GM12878 (cell line): ENCODE measurements around the gene SLC10A2. TPM values are rescaled to one million over a fixed set of nuclear protein-coding genes. Genes with fewer than 3 reads are reported as not detected.

Experiments
- ATAC-seq: fragments of 200-7000 bp; cut with Tn5 transposase; 3 replicates; pipeline ENCODE4 v1.9.1; 2020; ENCODE audit warnings: mild to moderate bottlenecking, moderate library complexity
- BruUV-seq: library from RNA; stranded (reverse); fragments of 400-500 nt; replicated peaks from 2 replicates; lab custom pipeline; 2021; lab: Mats Ljungman, UMichigan
- CTCF ChIA-PET: fragments of 300-600 bp; sonication (Branson Sonifier 250); formaldehyde crosslinking; extraction: SDS; loops from one replicate; lab custom pipeline; 2021; ENCODE audit warnings: inconsistent platforms; lab: Yijun Ruan, JAX
- POLR2A ChIA-PET: fragments of 350-600 bp; formaldehyde crosslinking; extraction: SDS; loops from one replicate; lab custom pipeline; 2021; ENCODE audit warnings: inconsistent platforms; lab: Charles Lee
- RAD21 ChIA-PET: fragments of 300-600 bp; sonication (Branson Sonifier 250); formaldehyde crosslinking; loops from one replicate; lab custom pipeline; 2023; ENCODE audit warnings: antibody characterized with exemption; ENCODE audit not compliant: unreplicated experiment; lab: Charles Lee
- SMC1A ChIA-PET: fragments of 300-600 bp; sonication (Branson Sonifier 250); formaldehyde crosslinking; loops from one replicate; lab custom pipeline; 2023; ENCODE audit not compliant: unreplicated experiment, uncharacterized antibody; lab: Charles Lee
- DNase-seq: peaks from one replicate; pipeline ENCODE4 v3.0.0-alpha.2; 2011; ENCODE audit warnings: low read depth, low spot score
- FAIRE-seq: peaks from 3 replicates; lab custom pipeline; 2011; peaks lifted over from hg19 to GRCh38; lab: Jason Lieb, UNC
- H2AFZ ChIP-seq: 2 replicates; pipeline ENCODE4 v1.6.0; 2011; ENCODE audit warnings: low read depth, low read length, control low read depth; ENCODE audit not compliant: control insufficient read depth
- H3K27ac ChIP-seq: 2 replicates; pipeline ENCODE4 v1.5.1; 2011; ENCODE audit warnings: control low read depth; ENCODE audit not compliant: control insufficient read depth, insufficient read depth
- H3K27me3 ChIP-seq, 2 experiments: replicated peaks in 1 of 2; 2 replicates each; pipeline versions ENCODE4 v1.6.0 to v1.6.1; 2011; ENCODE audit warnings: low read length in 1 of 2; ENCODE audit not compliant: control insufficient read depth in 2 of 2, insufficient read depth in 2 of 2
- H3K36me3 ChIP-seq, 2 experiments: 2 replicates each; pipeline ENCODE4 v1.5.1; 2011; ENCODE audit warnings: low read length in 1 of 2; ENCODE audit not compliant: control insufficient read depth in 2 of 2, insufficient read depth in 2 of 2
- H3K4me1 ChIP-seq: 2 replicates; pipeline ENCODE4 v1.6.1; 2011; ENCODE audit warnings: mild to moderate bottlenecking, low read length, moderate library complexity, mixed read lengths; ENCODE audit not compliant: control insufficient read depth, insufficient read depth
- H3K4me2 ChIP-seq: 2 replicates; pipeline ENCODE4 v1.6.0; 2011; ENCODE audit warnings: control low read depth; ENCODE audit not compliant: control insufficient read depth, insufficient read depth
- H3K4me3 ChIP-seq: fragments of 200-600 bp; sonication (generic); 2 replicates; pipeline ENCODE4 v1.5.1; 2016
- H3K79me2 ChIP-seq: 2 replicates; pipeline ENCODE4 v1.6.0; 2011; ENCODE audit warnings: low read length; ENCODE audit not compliant: control insufficient read depth, insufficient read depth
- H3K9ac ChIP-seq: 2 replicates; pipeline ENCODE4 v1.8.0; 2011; ENCODE audit warnings: low read length, control low read depth, mixed read lengths; ENCODE audit not compliant: control insufficient read depth, insufficient read depth
- H3K9me3 ChIP-seq: replicated peaks from 3 replicates; pipeline ENCODE4 v1.5.1; 2011; ENCODE audit warnings: mild to moderate bottlenecking, low read length; ENCODE audit not compliant: control insufficient read depth, insufficient read depth
- H4K20me1 ChIP-seq: 2 replicates; pipeline ENCODE4 v1.6.0; 2011; ENCODE audit not compliant: control insufficient read depth, insufficient read depth
- ATF7 ChIP-seq: fragments of 450-650 bp; IDR thresholded peaks from 2 replicates; pipeline ENCODE4 v1.6.1; 2016; ENCODE audit warnings: low read depth, mild to moderate bottlenecking
- CREM ChIP-seq: IDR thresholded peaks from 2 replicates; pipeline ENCODE4 v1.6.1; 2014; ENCODE audit warnings: antibody characterized with exemption, low read depth
- FOXM1 ChIP-seq: IDR thresholded peaks from 2 replicates; pipeline ENCODE4 v1.6.1; 2012; ENCODE audit warnings: low read depth, mild to moderate bottlenecking, inconsistent platforms, low read length, moderate library complexity
- IKZF2 ChIP-seq, 2 experiments: fragments of 450-650 bp; IDR thresholded peaks; 2 replicates each; pipeline ENCODE4 v1.6.1; 2017; ENCODE audit warnings: mild to moderate bottlenecking in 2 of 2, moderate library complexity in 2 of 2
- JUNB ChIP-seq: IDR thresholded peaks from 2 replicates; pipeline ENCODE4 v1.6.1; 2016; ENCODE audit warnings: antibody characterized with exemption, mild to moderate bottlenecking
- PAX8 ChIP-seq: fragments of 450-650 bp; IDR thresholded peaks from 2 replicates; pipeline ENCODE4 v1.6.1; 2017; ENCODE audit warnings: mild to moderate bottlenecking, moderate library complexity
- POLR2A ChIP-seq: IDR thresholded peaks from 2 replicates; pipeline ENCODE4 v1.6.1; 2011; ENCODE audit warnings: low read depth, mild to moderate bottlenecking, low read length
- POU2F2 ChIP-seq: IDR thresholded peaks from 3 replicates; pipeline ENCODE4 v1.6.1; 2011; ENCODE audit warnings: low read depth, mild to moderate bottlenecking, low read length, borderline replicate concordance
- SP1 ChIP-seq: IDR thresholded peaks from one replicate; pipeline ENCODE4 v1.6.1; 2011; ENCODE audit warnings: low read depth, low read length
- STAT3 ChIP-seq: IDR thresholded peaks from 2 replicates; pipeline ENCODE4 v1.6.1; 2011; ENCODE audit warnings: low read depth, low read length, improper control_type of control experiment
- TARDBP ChIP-seq: IDR thresholded peaks from 2 replicates; pipeline ENCODE4 v1.6.1; 2016; ENCODE audit warnings: borderline replicate concordance
- TCF3 ChIP-seq: IDR thresholded peaks from 2 replicates; pipeline ENCODE4 v1.6.1; 2012; ENCODE audit warnings: low read depth, mild to moderate bottlenecking, low read length, borderline replicate concordance; ENCODE audit not compliant: insufficient read depth
- YBX1 ChIP-seq: fragments of 450-650 bp; IDR thresholded peaks from 2 replicates; pipeline ENCODE4 v1.6.1; 2016; ENCODE audit warnings: antibody characterized with exemption
- WGBS: methylation state at CpG from one replicate; pipeline ENCODE4 v1.1.6; 2016; ENCODE audit warnings: low lambda C conversion rate; ENCODE audit not compliant: insufficient replicate concordance, insufficient coverage; ENCODE audit errors: missing lambda C conversion rate; 5-methylcytosine and 5-hydroxymethylcytosine counted together
- in situ Hi-C: fragments of 300-500 bp; cut with MboI; formaldehyde crosslinking; loops from 9 replicates; pipeline ENCODE4 v1.14.3; 2018; ENCODE audit warnings: mixed read lengths
- intact Hi-C: fragments of 100-400 bp; cut with micrococcal nuclease; formaldehyde crosslinking; loops from one replicate; pipeline ENCODE4 v1.14.2; 2022; ENCODE audit not compliant: unreplicated experiment
- polyA plus RNA-seq, 11 experiments: library from polyadenylated mRNA; depleted of rRNA in 4 of 11; unstranded in 6 of 11; stranded (reverse) in 5 of 11; fragments of >200 nt; fragmentation: Nextera tagmentation in 4 of 11; fragmentation: Illumina TruSeq in 1 of 11; extraction: Ambion mirVana in 4 of 11; extraction: Trizol in 1 of 11; gene quantifications; 1 replicate in 1 of 11; 2 replicates in 10 of 11; pipeline versions ENCODE4 v1.2.1 to v1.2.3, GENCODE V29; 2011 to 2016; ENCODE audit warnings: inconsistent platforms in 2 of 11, missing spikeins in 2 of 11, low read depth in 1 of 11
- total RNA-seq, 4 experiments: library from RNA; depleted of rRNA in 3 of 4; stranded (reverse); fragments of >200 nt in 3 of 4; fragmentation: Illumina TruSeq in 1 of 4; extraction: Trizol in 1 of 4; gene quantifications; 2 replicates each; pipeline versions ENCODE4 v1.2.1 to v1.2.3, GENCODE V29; 2013 to 2021
- TF ChIP-seq, protein P1 (sequence below): fragments of 450-650 bp; IDR thresholded peaks from 2 replicates; pipeline ENCODE4 v1.6.1; 2018; ENCODE audit warnings: borderline replicate concordance, mild to moderate bottlenecking; ENCODE audit not compliant: partially characterized antibody
- TF ChIP-seq, protein P2 (sequence below): IDR thresholded peaks from 2 replicates; pipeline ENCODE4 v1.6.1; 2012; ENCODE audit warnings: improper control_type of control experiment, low read depth, low read length; ENCODE audit not compliant: insufficient replicate concordance
- TF ChIP-seq, protein P3 (sequence below): IDR thresholded peaks from 2 replicates; pipeline ENCODE4 v1.6.1; 2011; ENCODE audit warnings: borderline replicate concordance, low read depth, mild to moderate bottlenecking, moderate library complexity, mixed read lengths, low read length; ENCODE audit not compliant: insufficient read depth; ENCODE audit errors: extremely low read length

Gene SLC10A2
- total and polyA plus RNA-seq, 10 of the 15 experiments (the other 5 are each of a cell fraction or from before 2014, with no cell fraction given) = 0.01 to 0.04 (median 0.02) TPM; not detected in 7

DNA sequence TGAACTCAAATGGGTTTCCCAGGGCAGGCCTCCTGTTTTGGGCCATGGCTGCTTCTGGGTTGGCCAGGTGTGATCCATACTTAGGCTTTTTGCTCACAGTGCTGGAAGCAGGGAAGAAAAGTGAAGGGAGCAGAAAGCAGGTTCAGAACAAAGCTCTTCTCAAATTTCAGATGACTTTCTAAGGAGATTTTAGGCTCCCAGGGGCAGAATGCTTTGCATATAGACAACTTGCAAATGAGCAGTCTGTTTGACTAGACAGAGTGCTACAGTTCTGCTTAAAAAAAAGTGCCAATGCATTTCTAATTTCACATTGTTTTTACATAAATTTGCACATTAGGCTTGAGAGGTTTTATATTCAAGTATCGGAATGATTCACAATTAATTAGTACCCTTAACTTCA, 2.6 kb upstream of the SLC10A2 start:
- no peak overlapping the region for H3K4me3 ChIP-seq
- in situ Hi-C loops = no loop called here
- no peaks in the 10 kb centered on the region for H3K36me3 ChIP-seq
- no peaks in the 10 kb centered on the region for H3K27me3 ChIP-seq
- no peak overlapping the region for H3K4me2 ChIP-seq
- FAIRE-seq = no peak
- peaks cover 11% of the 10 kb centered on the region for H3K4me1 ChIP-seq
- POLR2A ChIA-PET = no interaction called here
- no peak overlapping the region for H2AFZ ChIP-seq
- intact Hi-C loops = loop anchor here (5.0 to 10.0 kb wide), 2 partner anchors 58 to 134 kb away; no protein-coding TSS in a partner anchor
- no peak overlapping the region for H3K9ac ChIP-seq
- no peaks in the 10 kb centered on the region; the same call in 1 of the 3 replicates for H3K9me3 ChIP-seq
- H3K27ac ChIP-seq = no peak overlapping the region
- RAD21 ChIA-PET = interaction anchor here (1.0 to 1.7 kb wide), 2 partner anchors 62 to 65 kb away, joined by 4 to 6 read pairs; no protein-coding TSS in a partner anchor
- BruUV-seq = no TSS peak
- SMC1A ChIA-PET = interaction anchor here (1.2 to 1.9 kb wide), 4 partner anchors 32 to 64 kb away, joined by 3 to 9 read pairs (median 4); no protein-coding TSS in a partner anchor
- no peaks in the 10 kb centered on the region for H3K79me2 ChIP-seq
- CTCF ChIA-PET = interaction anchor here (0.7 to 2.1 kb wide), 4 partner anchors 11 to 72 kb away, joined by 3 to 7 read pairs (median 4); no protein-coding TSS in a partner anchor
- H4K20me1 ChIP-seq = no peaks in the 10 kb centered on the region
- DNase-seq = no peak
- WGBS = 4% methylated on average over 1 of the region's 1 CpG
- ATAC-seq = no peak
- TF ChIP-seq YBX1 (no peak), SP1 (no peak), POU2F2 (no peak), POLR2A (no peak), STAT3 (no peak), TCF3 (no peak), IKZF2 (IDR thresholded peaks at IDR 0.05) (no peak), TARDBP (no peak), FOXM1 (no peak), CREM (no peak), JUNB (no peak), ATF7 (no peak), PAX8 (no peak)
- TF ChIP-seq, protein P1, sequence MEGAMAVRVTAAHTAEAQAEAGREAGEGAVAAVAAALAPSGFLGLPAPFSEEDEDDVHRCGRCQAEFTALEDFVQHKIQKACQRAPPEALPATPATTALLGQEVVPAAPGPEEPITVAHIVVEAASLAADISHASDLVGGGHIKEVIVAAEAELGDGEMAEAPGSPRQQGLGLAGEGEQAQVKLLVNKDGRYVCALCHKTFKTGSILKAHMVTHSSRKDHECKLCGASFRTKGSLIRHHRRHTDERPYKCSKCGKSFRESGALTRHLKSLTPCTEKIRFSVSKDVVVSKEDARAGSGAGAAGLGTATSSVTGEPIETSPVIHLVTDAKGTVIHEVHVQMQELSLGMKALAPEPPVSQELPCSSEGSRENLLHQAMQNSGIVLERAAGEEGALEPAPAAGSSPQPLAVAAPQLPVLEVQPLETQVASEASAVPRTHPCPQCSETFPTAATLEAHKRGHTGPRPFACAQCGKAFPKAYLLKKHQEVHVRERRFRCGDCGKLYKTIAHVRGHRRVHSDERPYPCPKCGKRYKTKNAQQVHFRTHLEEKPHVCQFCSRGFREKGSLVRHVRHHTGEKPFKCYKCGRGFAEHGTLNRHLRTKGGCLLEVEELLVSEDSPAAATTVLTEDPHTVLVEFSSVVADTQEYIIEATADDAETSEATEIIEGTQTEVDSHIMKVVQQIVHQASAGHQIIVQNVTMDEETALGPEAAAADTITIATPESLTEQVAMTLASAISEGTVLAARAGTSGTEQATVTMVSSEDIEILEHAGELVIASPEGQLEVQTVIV = no peak
- TF ChIP-seq, protein P2, sequence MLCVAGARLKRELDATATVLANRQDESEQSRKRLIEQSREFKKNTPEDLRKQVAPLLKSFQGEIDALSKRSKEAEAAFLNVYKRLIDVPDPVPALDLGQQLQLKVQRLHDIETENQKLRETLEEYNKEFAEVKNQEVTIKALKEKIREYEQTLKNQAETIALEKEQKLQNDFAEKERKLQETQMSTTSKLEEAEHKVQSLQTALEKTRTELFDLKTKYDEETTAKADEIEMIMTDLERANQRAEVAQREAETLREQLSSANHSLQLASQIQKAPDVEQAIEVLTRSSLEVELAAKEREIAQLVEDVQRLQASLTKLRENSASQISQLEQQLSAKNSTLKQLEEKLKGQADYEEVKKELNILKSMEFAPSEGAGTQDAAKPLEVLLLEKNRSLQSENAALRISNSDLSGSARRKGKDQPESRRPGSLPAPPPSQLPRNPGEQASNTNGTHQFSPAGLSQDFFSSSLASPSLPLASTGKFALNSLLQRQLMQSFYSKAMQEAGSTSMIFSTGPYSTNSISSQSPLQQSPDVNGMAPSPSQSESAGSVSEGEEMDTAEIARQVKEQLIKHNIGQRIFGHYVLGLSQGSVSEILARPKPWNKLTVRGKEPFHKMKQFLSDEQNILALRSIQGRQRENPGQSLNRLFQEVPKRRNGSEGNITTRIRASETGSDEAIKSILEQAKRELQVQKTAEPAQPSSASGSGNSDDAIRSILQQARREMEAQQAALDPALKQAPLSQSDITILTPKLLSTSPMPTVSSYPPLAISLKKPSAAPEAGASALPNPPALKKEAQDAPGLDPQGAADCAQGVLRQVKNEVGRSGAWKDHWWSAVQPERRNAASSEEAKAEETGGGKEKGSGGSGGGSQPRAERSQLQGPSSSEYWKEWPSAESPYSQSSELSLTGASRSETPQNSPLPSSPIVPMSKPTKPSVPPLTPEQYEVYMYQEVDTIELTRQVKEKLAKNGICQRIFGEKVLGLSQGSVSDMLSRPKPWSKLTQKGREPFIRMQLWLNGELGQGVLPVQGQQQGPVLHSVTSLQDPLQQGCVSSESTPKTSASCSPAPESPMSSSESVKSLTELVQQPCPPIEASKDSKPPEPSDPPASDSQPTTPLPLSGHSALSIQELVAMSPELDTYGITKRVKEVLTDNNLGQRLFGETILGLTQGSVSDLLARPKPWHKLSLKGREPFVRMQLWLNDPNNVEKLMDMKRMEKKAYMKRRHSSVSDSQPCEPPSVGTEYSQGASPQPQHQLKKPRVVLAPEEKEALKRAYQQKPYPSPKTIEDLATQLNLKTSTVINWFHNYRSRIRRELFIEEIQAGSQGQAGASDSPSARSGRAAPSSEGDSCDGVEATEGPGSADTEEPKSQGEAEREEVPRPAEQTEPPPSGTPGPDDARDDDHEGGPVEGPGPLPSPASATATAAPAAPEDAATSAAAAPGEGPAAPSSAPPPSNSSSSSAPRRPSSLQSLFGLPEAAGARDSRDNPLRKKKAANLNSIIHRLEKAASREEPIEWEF = no peak
- TF ChIP-seq, protein P3, sequence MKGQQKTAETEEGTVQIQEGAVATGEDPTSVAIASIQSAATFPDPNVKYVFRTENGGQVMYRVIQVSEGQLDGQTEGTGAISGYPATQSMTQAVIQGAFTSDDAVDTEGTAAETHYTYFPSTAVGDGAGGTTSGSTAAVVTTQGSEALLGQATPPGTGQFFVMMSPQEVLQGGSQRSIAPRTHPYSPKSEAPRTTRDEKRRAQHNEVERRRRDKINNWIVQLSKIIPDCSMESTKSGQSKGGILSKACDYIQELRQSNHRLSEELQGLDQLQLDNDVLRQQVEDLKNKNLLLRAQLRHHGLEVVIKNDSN = no peak
